NCI-H345 (cell line): ENCODE data around the gene SPTB.
A peak's percentile ranks its signal among the peaks of the same experiment; 100 is the strongest.

Source experiments
- DNase-seq: peaks from one replicate; lab custom pipeline; 2025; lab: John Stamatoyannopoulos, UW

Gene SPTB

DNA sequence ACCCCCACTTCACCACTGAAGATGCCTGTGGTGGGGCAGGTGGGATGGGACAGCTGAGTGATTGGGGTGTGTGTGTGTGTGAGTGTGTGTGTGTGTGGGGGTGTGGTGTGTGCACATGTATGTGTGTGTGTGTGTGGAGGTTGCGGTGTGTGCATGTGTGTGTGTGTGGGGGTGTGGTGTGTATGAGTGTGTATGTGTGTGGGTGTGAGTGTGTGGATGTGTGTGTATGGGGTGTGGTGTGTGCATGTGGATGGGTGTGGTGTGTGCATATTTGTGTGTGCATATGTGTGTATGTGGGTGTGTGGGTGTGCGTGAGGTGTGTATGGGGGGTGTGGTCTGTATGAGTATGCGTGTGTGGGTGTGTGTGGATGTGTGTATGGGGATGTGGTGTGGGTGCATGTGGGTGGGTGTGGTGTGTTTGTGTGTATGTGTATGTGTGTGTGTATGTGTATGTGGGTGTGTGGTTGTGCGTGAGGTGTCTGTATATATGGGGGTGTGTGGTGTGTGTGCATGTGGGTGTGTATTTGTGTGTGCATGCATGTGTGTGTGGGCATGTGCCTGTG is 113.9 kb downstream of the SPTB start:
- no peak for DNase-seq

DNA sequence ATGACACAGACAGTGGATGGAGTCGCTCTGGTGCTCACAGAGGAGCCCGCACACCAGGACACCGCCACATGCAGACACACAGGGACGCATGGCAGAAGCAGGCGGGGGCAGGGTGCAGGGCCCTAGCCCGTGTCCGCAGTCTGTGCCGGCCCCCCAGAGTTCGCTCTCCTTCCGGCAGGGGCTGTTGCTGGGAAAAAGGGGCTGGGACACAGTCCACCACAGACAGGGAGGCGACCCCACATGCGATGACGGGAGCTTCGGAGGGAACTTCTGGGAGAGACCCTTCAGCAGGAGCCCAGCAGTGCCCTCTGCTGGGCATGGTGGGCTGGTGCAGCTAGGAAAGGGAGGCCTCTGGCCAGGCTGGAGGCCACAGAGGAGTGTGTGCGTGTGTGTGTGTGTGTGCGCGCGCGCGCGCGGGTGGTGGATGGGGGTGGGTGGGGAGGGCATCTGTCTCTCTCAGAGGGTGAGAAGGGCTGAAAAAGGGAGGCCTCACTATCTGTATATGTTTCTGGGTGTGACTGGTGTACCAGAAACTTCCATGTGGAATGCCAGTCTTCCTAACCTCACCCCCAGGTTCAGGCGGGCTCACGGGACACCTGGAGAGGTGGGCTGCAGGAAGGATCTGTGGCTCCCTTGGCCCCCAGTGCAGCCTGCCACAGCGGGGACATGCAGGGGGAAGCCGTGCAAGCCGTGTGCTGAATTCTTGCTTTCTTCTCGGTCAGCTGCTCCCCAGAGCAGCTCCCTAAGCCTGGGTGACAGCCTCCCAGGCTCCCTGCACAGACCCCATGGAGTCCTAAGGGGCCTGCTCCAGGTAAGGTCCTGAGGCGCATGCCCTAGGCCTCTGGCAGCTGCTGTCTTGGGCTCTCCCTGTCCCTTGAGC is 114.8 kb downstream of the SPTB start:
- peak; percentile 57 for DNase-seq

DNA sequence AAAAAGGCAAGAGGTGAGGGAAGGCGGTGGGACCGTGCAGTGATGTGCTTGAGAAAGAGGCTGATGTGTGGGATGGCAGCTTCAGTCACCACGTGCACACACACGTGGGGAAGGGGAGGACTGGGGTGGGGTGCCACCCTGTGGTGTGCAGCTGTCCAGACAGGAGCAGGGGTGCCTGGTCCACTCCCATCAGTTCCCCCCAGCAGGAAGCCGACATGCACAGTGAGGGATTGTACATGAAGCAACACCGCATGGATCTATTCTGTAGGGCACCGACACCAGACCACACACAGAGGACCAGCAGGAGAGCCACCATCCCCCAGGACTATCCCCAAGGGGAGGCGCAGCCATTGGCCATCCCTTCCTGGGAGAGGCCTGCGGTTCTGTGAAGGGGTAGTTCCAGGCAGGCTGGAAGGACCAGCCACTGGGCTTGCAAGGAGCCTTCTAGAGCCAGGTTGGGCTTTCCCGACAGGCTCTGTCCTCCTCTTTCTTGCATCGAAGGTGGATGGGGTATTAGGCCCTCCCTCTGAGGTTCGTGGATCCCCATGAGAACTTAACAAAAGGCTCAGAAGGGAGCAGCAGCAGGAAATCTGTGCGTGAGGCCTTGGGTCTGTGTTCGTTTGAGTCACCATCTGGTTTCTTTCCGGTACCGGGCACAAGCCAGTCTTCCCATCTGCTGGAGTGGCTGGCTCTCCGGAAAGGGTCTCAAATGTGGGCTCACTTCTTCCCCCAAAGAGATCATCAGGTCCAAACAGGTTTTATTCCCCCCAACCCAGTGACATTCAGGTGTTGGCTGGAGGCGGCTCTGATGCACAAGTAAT is 115.7 kb downstream of the SPTB start:
- DNase-seq, result peak; percentile 37

DNA sequence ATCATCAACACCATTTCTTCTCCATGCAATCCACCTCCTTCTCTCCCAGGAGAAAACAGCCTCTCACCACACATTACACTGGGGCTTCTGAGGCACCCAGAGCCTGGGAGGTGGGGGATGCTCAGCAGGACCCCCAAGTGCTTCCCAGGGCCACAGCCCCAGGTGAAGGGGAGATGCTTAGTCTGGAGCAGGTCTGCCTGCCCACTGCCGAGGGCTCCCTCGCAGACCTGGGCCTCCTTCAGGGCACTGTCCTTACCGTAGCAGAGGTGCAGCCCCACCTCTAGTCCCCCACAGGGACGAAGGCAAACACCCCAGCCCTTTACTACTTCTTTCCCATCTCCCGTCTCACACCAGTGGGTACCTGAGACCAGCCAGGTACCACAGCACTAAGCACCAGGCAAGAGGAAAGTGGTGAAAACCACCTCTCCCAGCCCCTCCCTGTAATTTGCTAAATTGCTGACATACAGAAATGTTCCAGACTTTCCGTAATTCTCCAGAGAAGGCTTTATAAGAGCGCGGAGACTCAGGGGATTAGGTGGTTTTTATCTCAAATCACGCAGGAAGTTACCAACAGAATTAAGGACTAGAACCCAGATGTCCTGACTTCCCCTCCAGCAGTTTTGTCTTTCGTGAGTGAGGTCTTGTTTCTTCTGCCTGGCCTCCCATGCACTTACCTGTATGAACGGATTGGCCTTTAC is 116.5 kb downstream of the SPTB start:
- DNase-seq, result no peak

DNA sequence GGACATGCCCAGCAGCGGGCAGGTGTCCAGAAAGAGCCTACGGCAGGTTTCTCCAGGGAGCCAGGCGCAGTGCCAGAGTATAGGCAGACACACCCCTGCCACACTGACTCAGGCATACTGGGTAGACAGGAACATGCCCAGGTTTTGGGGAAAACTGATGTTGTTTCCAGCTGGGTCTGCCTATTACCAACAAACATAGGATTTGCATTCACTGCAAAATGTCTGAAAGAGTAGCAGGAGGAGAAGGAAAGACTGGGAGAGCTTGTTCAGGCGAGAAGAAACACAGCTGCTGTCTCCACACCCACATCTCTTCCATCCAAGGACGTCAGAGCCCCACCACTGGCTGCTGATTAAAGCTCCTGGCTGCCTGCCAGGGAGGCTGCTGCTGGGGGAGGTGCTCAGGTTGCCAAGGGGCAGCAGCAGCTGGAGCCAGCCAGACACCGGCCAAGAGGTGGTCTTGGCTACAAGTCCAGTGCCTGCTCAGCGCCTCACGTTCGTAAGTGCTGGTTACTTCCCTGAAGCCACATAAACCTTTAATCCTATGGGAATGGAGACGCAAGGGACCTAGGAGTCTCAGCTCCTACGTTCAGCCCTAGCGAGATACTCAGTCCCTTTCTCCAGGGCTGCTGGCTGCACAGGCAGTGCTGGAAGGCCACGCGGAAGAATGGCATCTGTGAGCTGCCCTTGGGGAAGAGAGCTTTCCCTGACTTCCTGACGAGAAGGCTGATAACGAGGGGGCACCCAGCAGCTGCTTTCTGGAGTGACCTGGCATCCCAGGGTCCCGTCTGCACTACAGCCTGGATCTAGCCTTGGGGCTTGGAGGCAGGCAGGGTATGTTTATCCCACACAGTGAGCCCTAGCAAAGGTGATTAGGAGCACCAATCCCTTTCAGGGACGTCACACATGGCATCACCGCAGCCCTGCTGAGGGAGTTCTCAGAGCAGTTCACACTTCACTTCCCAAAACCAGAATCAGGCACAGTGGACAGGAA is 117.4 kb downstream of the SPTB start:
- DNase-seq, result peak; percentile 90

DNA sequence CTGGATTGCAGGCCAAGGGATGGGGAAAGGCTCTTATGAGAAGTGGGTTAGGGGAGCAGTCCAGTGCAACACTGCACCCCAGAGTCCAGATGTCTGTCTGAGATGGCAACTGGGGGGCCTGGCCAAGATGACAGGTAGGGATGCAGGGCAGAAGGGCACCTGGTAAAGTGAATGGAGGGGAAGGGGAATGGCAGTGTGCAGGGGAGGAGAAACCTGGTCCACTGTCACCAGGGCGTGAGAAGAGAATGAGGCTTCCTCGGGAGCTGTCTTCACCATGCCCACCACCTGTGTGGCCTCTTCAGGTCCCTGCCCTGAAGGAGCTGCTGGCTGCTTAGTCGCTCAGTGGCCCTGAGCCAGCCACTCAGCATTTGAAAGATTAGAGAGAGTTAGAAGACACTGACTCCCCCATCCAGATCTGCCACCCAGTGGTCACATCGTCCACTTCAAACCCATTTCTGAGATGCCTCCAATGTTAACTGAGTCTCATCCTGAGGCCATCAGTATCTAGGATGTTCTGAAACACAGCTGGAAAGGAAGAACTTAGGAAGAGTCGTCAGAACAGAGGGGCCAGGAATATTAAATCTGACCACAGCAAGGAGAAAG is 118.2 kb downstream of the SPTB start:
- DNase-seq, result peak; percentile 23

DNA sequence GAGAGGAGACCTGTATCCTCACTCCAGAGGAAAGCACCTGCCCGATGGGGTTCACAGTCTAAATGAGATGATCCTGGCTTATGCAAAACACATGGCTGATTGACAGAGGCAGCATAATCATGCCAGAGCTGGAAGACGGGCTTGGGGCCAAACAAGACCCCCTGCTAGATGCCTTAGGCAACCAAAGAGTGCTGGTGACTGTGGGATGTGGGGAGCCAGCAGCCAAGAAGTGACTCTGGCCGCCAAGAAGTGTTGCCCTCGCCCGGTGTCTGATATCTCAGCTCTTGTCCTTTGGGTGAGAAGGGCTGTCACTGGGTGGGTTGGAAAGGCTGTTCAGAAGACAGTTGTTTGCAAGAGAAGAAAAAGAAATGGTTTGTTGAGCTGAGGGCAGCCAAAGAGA is 118.8 kb downstream of the SPTB start:
- no peak for DNase-seq

DNA sequence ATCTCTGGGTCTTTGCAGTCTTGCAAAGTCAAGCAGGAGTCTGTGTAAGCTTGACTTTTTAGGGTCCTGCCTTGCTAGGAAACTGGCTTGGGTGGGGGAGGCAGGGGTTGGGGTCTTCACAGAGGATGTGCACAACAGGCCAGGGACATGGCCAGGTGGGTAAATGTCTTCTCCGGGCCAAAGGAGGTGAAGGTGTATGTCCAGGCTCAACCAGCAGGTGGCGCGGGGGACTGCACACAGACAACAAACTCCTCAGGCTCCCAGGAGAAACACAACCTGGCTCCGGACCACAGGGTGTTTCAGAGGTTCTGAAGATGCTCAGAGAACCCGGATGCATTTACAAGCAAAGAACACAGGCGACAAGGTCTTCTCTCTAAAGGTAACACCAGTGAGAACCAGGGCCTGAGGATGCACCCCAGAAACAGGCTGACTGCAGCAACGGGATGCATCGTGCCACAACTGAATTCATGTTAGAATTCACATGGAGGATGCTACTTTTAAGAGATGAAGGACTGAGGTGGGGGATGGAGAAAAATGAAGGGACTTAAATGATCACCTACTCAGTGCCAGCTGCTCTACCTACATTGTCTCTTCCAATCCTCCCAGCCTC is 119.5 kb downstream of the SPTB start:
- peak; percentile 41 for DNase-seq

DNA sequence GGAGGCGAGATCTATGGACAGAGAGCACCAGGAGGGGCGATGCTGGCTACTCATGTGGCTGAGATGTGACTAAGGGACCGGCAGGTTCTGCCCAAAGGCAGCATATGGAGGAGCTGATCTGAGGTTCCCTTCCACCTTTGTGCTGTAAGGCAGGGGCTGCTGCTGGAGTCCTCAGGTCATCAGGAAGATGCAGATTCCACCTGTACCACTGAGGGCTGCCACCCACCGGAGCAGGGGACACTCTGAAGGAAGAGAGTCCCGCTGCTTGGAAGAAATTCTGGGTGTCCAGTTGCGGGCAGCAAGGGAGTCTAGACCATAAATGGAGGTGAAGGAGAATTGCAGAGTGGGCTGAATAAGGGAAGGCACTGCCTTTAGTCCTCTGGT is 120.2 kb downstream of the SPTB start:
- DNase-seq, result no peak

DNA sequence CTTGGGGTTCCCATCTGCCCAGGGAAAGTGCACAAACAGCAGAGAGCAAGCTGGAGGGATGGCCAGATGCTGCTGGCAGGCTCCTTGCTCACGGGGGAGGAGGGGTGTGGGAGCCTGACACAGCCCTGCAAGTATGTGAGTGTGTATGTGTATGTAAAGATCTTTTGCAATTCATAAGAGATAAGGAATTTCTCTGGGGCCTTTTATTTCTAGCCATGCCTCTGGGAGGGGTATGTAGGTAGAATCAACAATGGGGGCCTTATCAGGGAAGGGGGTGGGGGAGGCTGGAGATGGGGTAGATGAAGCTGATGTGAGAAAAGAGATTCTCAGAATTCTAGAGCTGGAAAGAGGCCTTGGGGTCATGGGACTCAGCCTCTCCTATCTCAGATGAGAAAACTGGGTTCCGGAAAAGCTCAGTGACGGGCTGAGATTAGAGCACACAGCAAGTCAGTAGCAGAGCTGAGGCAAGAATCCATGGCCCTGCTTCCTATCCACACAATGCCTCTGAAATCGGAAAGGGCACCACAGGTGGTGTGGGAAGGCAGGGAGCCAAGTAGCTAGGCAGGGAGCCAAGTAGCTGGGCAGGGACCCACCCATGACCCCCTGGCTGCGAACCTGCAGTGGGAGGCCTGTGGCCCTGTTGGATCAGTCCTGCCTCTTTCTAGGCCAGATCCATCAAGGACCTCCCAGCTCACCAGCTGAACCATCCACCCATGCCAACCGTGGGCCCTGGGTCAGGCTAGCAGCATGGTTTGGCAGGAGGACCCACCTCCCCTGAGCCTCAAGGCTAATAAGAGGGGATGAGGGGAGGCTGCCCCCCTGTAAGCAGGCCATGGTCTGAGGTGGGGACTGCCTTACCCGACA is 120.8 kb downstream of the SPTB start:
- peak; percentile 23 for DNase-seq

DNA sequence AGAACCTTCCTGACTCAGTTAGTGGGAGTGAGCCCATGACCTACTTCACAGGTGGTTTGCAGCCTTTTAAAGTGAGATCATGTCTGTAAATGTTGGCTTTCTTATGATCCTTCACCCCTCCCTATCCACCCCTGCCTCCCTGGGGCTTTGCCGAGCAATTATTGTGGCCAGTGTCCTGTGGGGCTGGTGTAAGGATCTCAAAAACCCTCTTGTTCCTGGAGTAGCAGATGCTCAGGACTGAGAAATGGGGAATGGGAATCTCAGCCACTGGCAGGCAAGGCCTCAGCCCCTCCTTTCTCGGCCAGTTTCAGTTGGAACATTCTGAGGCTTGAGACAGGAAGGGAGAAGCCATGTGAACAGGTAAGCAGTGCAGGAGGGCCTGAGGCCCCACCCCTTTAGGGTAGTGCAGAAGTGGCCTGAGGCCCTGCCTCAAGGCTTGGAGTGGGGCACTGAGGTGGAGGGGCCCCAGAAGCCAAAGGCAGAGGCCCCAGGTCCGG is 121.6 kb downstream of the SPTB start:
- DNase-seq, result no peak

DNA sequence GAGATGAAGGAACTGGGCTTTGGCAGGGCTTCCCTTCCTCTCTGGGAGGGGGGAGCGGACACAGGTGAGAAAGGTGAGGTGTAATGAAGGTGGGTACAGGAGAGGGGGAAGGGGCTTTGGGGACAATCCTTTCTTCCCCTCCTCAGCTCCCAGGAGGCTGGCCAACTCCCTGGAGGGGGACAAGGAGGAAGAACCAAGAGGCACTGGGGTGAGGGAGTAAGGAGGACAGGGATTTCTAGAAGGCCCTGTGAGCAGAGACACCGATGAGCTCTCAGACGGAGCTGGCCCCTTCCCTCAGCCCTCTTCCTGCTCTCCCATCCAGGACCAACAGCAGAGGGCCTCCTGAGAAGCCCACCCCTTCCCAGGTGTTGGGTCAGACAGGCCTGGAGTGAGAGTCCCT is 122.1 kb downstream of the SPTB start:
- DNase-seq, result no peak

DNA sequence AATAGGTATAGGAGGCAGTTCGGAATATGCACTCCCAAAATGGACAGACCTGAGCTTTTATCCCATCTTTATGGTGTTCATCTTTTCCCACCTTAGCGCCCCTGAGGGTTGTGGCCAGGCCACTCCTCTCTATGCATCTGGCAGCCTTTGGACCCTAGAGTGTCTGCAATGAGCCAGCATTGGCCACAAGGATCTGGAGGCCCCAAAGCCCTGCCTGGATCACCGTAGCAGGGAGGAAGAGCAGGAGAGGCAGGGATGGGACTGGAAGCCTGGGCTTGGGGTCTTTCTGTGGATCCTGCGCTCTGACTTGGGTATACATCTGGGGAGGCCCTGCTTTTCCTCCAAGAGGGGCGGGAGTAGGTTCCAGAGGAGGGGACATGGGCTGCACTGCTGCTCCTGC is 123.0 kb downstream of the SPTB start:
- DNase-seq, result no peak

DNA sequence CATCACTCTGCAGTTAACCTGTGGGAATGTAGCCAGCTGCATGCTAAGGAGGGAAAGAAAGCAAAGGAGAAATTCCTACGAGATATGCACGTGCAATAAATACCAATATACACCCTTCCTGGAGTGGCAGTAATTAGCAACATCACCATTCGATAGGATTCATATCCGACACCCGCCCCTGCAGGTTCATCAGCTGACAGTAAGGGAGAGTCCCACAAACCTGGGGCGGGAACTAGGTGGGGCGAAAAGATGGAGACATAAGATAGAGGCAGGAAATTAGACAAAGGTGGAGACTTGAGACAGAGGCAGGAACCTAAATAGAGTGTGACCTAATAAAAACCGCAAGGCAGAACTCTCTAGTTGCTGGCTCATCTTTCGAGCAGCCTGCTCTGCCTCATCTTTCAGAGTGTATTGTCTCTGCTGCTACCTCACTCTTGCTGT is 123.9 kb downstream of the SPTB start:
- no peak for DNase-seq

DNA sequence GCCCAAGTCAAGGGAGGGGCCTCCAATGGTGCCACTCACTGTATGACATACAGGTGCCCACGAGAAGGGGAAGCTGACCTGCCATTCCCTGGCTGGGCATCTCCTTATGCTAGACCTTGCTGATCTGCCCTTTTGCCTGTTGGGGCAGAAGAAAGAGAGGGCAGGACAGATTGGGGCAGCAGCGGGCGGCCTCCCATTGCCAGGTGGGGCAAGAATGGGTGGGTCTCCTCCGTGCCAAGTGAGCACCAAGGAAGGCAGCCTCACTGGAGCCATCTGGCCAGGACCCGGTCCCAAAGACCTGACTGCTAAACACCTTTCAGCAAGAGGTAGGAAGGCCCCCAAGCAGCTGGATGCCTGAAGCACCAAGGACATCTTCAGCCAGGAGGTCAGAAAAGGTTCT is 125.0 kb downstream of the SPTB start:
- no peak for DNase-seq

DNA sequence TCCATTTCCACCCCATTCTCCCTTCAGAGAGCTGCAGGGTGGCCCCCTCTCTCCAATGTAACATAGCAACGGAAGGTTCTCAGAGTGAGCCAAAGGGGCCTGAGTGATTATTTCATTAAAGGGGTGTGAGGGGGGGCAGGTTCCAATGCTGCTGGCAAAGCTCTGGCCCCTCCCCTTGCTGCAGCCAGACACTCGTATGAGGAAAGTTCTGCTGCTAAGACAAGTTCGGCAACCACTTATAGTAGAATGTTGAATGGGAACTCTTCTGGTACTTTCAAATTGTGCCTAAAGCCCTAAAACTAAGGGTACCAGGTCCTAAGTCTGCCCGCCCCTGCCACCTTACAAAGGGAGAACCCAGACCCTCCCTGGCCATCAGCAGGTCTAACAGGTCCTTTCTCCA is 125.7 kb downstream of the SPTB start:
- no peak for DNase-seq

DNA sequence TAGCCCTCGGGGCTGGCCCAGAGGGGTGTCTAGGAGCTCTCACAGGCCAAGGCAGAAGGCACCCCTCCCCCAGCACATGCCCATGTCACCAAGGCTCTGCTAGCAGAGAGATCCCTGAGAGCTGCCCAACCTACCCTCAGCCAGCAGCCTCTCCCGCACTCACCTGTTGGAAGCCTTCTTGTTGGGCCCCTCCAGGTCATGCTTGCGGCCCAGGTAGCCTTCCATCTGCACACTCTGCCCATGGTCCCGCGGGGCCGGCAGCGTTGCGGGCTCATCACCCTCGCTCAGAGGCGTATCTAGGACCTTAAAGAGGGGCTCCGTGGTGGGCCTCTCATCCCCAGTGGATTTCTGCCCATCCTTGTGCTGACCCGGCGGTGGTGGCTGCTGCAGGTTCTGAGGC is 126.3 kb downstream of the SPTB start:
- no peak for DNase-seq

DNA sequence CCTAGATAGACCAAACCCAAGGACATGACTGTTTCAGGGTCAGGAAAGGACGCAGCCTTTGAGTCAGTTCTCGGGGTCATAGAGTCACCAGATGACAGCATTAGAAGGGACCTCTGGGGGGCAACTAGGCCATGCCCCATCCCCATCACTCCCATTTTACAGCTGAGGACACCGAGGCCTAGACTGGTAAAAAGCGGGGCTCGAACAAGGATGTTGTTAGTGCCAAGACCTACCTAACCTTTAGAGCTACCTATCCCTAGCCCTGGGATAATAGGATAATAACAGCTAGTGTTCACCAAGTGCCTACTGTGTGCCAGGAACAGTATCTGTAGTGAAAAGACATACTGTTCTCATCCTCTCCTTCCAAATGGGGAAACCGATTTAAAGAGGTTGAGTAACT is 126.8 kb downstream of the SPTB start:
- no peak for DNase-seq
